NCI-H1436 treated with DMSO at 0.1 percent for 48 hours (cell line): ENCODE measurements around the gene TRIO.

ENCODE experiments used
- DNase-seq: peaks from one replicate; lab custom pipeline; 2025; lab: John Stamatoyannopoulos, UW

The TRIO gene

DNA sequence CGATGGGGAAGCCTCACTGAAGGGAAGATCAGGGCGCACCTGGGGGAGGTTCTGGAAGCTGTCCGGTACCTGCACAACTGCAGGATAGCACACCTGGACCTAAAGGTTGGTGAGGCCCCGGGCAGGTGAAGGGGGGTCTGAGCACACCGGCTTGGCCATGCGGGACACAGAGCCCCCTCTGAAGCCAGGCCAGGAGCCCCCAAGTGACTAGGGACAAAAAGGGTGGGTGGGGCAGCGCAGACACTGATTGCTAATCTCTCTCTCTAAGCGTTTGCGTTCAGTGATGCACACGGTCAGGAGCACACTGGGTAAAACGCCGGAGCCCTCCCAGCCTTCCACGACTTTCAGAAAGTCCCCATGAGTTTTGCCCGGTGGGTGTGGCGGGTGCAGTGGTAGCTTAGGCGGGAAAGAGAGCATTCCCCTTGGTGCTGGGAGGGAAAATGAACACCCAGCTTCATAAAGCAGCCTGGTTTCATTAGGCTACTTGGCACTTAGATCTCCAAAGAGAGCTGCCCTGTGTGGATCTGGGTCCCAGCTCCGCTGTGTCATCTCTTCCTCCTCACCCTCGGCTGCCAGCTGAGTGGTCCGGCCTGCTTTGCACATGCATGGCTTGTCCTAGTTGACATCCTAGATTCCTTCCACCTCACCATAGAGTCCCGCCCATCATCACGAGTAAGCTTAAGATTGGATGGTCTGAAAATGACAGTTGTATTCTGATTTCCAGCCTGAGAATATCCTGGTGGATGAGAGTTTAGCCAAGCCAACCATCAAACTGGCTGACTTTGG, 364.2 kb downstream of the TRIO start:
- DNase-seq: no peak

DNA sequence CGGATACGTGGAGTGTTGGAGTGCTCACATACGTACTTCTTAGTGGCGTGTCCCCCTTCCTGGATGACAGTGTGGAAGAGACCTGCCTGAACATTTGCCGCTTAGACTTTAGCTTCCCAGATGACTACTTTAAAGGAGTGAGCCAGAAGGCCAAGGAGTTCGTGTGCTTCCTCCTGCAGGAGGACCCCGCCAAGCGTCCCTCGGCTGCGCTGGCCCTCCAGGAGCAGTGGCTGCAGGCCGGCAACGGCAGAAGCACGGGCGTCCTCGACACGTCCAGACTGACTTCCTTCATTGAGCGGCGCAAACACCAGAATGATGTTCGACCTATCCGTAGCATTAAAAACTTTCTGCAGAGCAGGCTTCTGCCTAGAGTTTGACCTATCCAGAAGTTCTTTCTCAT, 364.9 kb downstream of the TRIO start:
- DNase-seq: no peak

GRCh38 chr5:14509556-14509955, 366.4 kb downstream of the TRIO start:
- DNase-seq: no peak

DNA sequence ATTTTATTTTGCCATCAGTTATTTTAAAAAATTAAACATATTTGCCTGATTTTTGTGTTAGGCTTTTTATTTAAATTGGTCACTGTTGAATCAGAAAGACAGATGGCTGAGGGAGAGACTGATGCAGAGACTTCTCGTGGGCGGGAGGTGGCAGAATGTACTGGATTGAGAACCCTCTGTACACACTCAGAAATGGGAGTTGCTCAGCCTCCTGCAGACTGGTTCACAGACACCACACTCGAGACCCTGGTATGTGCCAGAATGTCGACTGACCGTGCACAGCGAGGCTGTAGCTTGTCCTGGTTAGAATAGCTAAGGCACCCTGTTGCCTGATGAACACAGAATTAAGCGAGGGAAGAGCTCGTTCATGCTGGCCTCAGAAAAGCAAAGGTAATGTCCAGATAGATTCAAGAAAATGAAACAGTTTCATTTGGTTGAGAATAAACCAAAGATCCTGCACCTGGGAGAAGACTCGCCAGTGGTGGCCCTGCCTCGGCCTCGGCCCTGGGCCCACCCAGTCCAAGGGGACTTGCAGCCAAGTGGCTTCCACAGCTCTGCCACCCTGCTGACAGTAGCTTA, 367.1 kb downstream of the TRIO start:
- no peak for DNase-seq

DNA sequence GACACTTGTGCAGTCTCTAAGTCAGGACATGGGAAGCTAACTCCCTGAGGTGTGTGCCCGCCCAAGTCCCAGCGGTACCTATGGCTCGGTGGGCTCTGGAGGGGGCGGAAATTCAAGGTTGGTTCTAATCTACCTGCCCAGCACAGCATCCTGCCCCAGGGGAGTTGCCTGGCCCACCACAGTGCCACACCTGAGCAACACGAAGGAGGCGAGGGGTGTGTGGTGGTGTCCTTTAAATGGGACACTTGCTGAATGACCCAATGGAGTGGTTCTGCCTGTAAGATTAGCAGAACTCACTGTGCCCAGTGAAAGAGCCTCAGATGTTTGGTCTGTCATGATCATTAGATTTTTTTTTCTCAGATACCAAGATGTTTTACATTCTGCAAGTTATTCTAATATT, 367.7 kb downstream of the TRIO start:
- DNase-seq: no peak

- no peak for DNase-seq
Observed at GRCh38 chr5:14512574-14512973, 369.4 kb downstream of the TRIO start.

DNA sequence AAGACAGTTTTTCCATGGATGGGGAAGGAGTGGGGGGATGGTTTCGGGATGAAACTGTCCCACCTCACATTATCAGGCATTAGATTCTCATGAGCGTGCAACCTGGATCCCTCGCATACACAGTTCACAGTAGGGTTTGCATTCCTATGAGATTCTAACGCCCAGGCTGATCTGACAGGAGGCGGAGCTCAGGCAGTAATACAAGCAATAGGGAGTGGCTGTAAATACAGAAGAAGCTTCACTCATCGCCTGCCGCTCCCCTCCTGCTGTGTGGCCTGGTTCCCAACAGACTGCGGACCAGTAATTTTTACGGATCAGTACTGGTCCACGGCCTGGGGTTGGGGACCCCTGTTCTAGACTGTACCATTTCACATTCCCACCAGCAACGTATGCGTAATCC, 370.1 kb downstream of the TRIO start:
- DNase-seq: no peak

GRCh38 chr5:14516901-14517300, 373.8 kb downstream of the TRIO start:
- no peak for DNase-seq

GRCh38 chr5:14518638-14519037, 375.5 kb downstream of the TRIO start:
- no peak for DNase-seq

- no peak for DNase-seq
Observed at GRCh38 chr5:14521748-14522147, 378.6 kb downstream of the TRIO start.

DNA sequence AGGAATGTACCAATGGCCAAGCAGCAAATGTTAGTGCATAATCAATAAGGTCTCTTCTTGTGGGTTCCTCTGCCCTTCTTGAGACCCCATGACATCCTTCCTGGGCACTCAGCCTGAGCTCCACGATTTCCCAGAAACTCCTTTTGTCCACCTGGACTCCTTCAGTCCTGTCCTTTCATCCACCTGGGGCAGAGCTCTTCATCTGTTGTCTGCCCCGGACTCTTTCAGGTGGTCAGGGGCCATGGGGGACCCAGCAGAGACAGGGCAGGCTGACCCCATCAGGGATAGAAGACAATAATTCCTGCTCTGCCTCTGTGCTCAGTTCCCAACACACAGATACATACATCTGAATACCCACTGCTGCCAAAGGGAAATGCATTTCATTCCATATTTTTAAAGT, 379.6 kb downstream of the TRIO start:
- DNase-seq: no peak

GRCh38 chr5:14523243-14524034, 380.3 kb downstream of the TRIO start:
- DNase-seq: no peak

- DNase-seq: no peak
Observed at GRCh38 chr5:14525397-14525796, 382.3 kb downstream of the TRIO start.

DNA sequence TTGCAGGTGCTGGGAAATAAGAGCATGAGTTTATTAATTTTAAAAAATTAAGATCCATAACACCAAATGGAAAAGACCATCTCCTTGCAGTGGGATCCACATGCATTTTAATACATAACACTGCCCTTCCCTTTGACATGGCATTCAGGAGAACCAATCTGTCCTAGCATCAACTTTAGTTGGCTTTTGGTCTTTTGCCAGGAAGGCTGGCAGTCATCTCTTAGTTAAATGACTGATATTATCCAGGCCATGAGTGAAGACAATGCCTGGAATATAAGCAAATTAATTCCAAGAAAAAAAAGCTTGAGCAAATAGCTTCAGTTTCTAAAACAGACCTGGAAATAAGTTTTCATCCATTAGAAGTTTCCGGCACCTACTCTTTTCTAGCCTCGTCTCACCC, 383.4 kb downstream of the TRIO start:
- DNase-seq: no peak

DNA sequence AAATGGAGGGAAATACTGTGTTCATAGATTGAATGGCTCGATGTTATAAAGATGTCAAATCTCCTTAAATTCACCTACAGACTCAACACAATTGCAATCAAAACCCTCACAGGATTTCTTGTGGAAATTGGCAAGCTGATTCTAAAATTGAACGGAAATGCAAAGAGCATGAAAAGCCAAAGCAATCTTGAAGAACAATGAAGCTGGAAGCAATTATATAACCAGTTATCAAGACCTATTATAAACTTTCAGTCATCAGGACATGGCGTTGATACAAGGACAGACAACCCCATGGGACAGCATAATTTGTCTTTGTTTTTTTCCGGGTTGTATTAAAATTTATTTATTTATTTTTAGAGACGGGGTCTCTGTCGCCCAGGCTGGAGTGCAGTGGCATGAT, 385.0 kb downstream of the TRIO start:
- no peak for DNase-seq

GRCh38 chr5:14528926-14529325, 385.8 kb downstream of the TRIO start:
- DNase-seq: no peak

DNA sequence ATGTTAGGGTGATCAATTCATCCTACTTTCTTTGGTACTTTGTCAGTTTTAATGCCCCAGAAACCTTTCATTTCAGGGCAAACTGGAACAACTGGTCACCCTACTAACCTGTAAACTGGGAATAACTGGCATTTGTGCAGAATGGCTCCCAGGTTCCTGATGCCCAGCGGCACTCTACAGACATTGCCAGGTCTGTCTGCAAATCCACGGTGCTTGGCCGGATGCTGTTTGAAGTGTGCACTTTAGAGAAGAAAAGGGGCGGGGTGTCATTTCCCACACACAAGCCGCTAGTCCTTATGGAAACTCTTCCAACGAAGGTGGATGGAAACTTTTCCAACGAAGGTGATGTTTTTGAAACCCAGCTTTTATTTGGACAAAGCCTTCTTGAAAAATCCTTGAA, 388.5 kb downstream of the TRIO start:
- no peak for DNase-seq

- no peak for DNase-seq
Observed at GRCh38 chr5:14532180-14532579, 389.0 kb downstream of the TRIO start.

DNA sequence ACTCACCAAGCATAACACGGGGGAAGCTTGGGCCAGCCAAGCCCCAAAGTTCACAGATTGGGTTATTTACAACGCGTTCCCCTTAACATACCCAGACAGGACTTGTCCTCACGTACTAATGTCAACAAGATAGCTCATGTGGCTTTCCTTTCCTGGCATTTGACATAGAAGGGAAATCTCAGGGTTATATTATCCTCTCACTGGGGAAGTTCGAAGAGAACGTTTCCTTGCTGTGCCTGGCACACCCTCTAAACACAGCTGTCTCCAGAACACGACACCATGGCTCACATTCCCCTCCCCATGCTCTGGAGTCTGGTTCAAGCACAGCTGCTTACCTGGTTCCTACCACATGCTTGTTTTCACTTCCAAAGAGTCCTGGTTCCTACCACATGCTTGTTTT, 391.6 kb downstream of the TRIO start:
- DNase-seq: no peak

DNA sequence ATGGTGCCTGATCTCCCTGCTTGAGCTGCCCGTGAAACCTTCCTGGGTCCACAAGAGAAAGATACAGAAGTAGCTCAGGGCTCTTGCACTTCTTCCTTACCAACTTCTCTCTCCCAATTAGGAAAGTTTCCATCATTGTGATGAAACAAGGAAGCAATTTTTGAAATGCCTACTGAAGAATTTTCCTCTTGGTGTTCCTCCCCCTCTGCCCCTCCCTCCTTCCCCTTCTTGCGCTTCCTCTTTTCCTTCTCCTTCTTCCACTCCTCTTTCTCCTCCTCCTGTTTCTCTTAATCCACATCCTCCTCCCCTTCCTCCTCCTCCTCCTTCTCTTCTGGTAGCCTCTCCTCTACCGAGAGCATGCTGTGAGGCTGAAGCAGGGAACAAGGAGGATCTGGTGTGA, 402.2 kb downstream of the TRIO start:
- DNase-seq: no peak

- DNase-seq: no peak
Observed at GRCh38 chr5:14545862-14546261, 402.7 kb downstream of the TRIO start.

DNA sequence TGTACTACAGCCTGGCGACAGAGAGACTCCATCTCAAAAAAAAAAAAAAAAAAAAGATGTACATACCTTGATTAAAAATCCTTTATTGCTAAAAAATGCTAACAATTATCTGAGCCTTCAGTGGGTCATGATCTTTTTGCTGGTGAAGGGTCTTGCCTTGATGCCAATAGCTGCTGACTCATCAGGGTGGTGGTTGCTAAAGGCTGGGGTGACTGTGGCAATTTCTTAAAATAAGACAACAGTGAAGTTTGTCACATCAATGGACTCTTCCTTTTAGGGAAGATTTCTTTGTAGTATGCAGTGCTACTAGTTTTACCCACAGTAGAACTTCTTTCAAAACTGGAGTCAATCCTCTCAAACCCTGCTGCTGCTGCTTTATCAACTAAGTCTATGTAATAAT, 404.5 kb downstream of the TRIO start:
- DNase-seq: no peak

- DNase-seq: no peak
Observed at GRCh38 chr5:14551211-14551610, 408.1 kb downstream of the TRIO start.
